Skeletal muscle tissue (tissue), 4 donors: ENCODE measurements around the gene PRMT7. TPM values are rescaled to one million over a fixed set of nuclear protein-coding genes. Genes with fewer than 3 reads are reported as not detected.
A peak's percentile ranks its signal among the peaks of the same experiment; 100 is the strongest.

Experiments
- H3K27ac ChIP-seq: one replicate; pipeline ENCODE4 v1.7.0; 2013; ENCODE audit warnings: mild to moderate bottlenecking, low read depth, low read length, inconsistent platforms
- H3K27me3 ChIP-seq, 3 donors: one replicate each; pipeline ENCODE4 v1.7.0; 2013; ENCODE audit warnings: low read length in 3 of 3; ENCODE audit not compliant: control insufficient read depth in 3 of 3, insufficient read depth in 3 of 3
- H3K36me3 ChIP-seq, 3 donors: one replicate each; pipeline ENCODE4 v1.7.0; 2013; ENCODE audit warnings: low read length in 3 of 3; ENCODE audit not compliant: control insufficient read depth in 3 of 3, insufficient read depth in 3 of 3
- H3K4me1 ChIP-seq, 3 donors: one replicate each; pipeline ENCODE4 v1.7.0; 2013; ENCODE audit warnings: low read length in 3 of 3, mild to moderate bottlenecking in 3 of 3; ENCODE audit not compliant: control insufficient read depth in 3 of 3, insufficient read depth in 3 of 3
- H3K4me3 ChIP-seq, 3 donors: one replicate each; pipeline ENCODE4 v1.7.0; 2013; ENCODE audit warnings: low read length in 3 of 3
- H3K9ac ChIP-seq, 3 donors: one replicate each; pipeline ENCODE4 v1.7.0; 2013; ENCODE audit warnings: low read length in 3 of 3, mild to moderate bottlenecking in 3 of 3, moderate library complexity in 2 of 3, low read depth in 1 of 3
- H3K9me3 ChIP-seq, 3 donors: one replicate each; pipeline ENCODE4 v1.7.0; 2013; ENCODE audit warnings: low read length in 3 of 3; ENCODE audit not compliant: control insufficient read depth in 3 of 3
- total RNA-seq: library from RNA; depleted of rRNA; stranded (reverse); fragments of >200 nt; gene quantifications from one replicate; pipeline ENCODE4 v1.2.3, GENCODE V29; 2014
- donor health status: Osteomylitis.

PRMT7 gene
- total RNA-seq, 1 donor from 2014 or later: 49.1 TPM

- Histone ChIP-seq H3K9ac (peak overlapping the region in 2 of 3 donors; percentile 13 to 68), H3K4me3 (no peak overlapping the region), H3K27ac (peak overlapping the region; percentile 37), H3K9me3 (no peaks in the 10 kb centered on the region), H3K4me1 (peaks cover 18 to 31% (median 27%) of the 10 kb centered on the region in 3 donors), H3K36me3 (peaks cover 41 to 81% (median 70%) of the 10 kb centered on the region in 3 donors), H3K27me3 (no peaks in the 10 kb centered on the region)
Measured at GRCh38 chr16:68299571-68300453, 11.0 kb upstream of the PRMT7 start.

- Histone ChIP-seq H3K4me1 (peaks cover 18 to 31% (median 27%) of the 10 kb centered on the region in 3 donors), H3K4me3 (no peak overlapping the region), H3K36me3 (peaks cover 39 to 80% (median 59%) of the 10 kb centered on the region in 3 donors), H3K9ac (no peak overlapping the region), H3K9me3 (no peaks in the 10 kb centered on the region), H3K27ac (no peak overlapping the region), H3K27me3 (no peaks in the 10 kb centered on the region)
Measured at GRCh38 chr16:68300734-68301459, 9.9 kb upstream of the PRMT7 start.

GRCh38 chr16:68306633-68307032 is 4.2 kb upstream of the PRMT7 start:
- Histone ChIP-seq H3K9ac (no peak overlapping the region), H3K27ac (no peak overlapping the region), H3K27me3 (no peaks in the 10 kb centered on the region), H3K4me1 (peaks cover 18 to 23% (median 20%) of the 10 kb centered on the region in 3 donors), H3K36me3 (peaks cover 23 to 36% (median 32%) of the 10 kb centered on the region in 3 donors), H3K4me3 (no peak overlapping the region), H3K9me3 (no peaks in the 10 kb centered on the region)

- Histone ChIP-seq H3K9me3 (no peaks in the 10 kb centered on the region), H3K36me3 (peaks cover 17 to 24% (median 19%) of the 10 kb centered on the region in 3 donors), H3K27me3 (no peaks in the 10 kb centered on the region), H3K9ac (peak overlapping the region; percentile 80 to 97 (median 95)), H3K4me1 (peaks cover 21 to 39% (median 23%) of the 10 kb centered on the region in 3 donors), H3K4me3 (peak overlapping the region; percentile 91 to 99 (median 99)), H3K27ac (no peak overlapping the region)
Measured at GRCh38 chr16:68309799-68310198, 1.0 kb upstream of the PRMT7 start.

- peaks cover 15 to 29% (median 18%) of the 10 kb centered on the region in 3 donors for H3K36me3 ChIP-seq
- H3K4me1 ChIP-seq: peaks cover 21 to 39% (median 23%) of the 10 kb centered on the region in 3 donors
- H3K27me3 ChIP-seq: no peaks in the 10 kb centered on the region
- H3K27ac ChIP-seq: peak overlapping the region; percentile 78
- H3K9ac ChIP-seq: peak overlapping the region; percentile 80 to 97 (median 95)
- peak overlapping the region; percentile 91 to 99 (median 99) for H3K4me3 ChIP-seq
- H3K9me3 ChIP-seq: no peaks in the 10 kb centered on the region
Measured at GRCh38 chr16:68310437-68310773, 414 bp upstream of the PRMT7 start.

GRCh38 chr16:68313116-68313515 is 2.3 kb downstream of the PRMT7 start:
- H3K9ac ChIP-seq: no peak overlapping the region
- peaks cover 21 to 39% (median 23%) of the 10 kb centered on the region in 3 donors for H3K4me1 ChIP-seq
- no peaks in the 10 kb centered on the region for H3K9me3 ChIP-seq
- no peak overlapping the region for H3K27ac ChIP-seq
- no peak overlapping the region for H3K4me3 ChIP-seq
- H3K27me3 ChIP-seq: no peaks in the 10 kb centered on the region
- H3K36me3 ChIP-seq: peaks cover 22 to 36% (median 23%) of the 10 kb centered on the region in 3 donors

- Histone ChIP-seq H3K9me3 (no peaks in the 10 kb centered on the region), H3K4me1 (no peaks in the 10 kb centered on the region), H3K4me3 (no peak overlapping the region), H3K27ac (no peak overlapping the region), H3K9ac (no peak overlapping the region), H3K27me3 (no peaks in the 10 kb centered on the region), H3K36me3 (peaks cover 26 to 46% (median 44%) of the 10 kb centered on the region in 3 donors)
Measured at GRCh38 chr16:68319185-68319908, 8.5 kb downstream of the PRMT7 start.

GRCh38 chr16:68324336-68324735 is 13.5 kb downstream of the PRMT7 start:
- H3K4me3 ChIP-seq: no peak overlapping the region
- H3K4me1 ChIP-seq: peaks cover 0 to 10% (median 7%) of the 10 kb centered on the region in 3 donors
- H3K27me3 ChIP-seq: no peaks in the 10 kb centered on the region
- no peaks in the 10 kb centered on the region for H3K9me3 ChIP-seq
- no peak overlapping the region for H3K9ac ChIP-seq
- H3K36me3 ChIP-seq: peaks cover 25 to 50% (median 46%) of the 10 kb centered on the region in 3 donors
- H3K27ac ChIP-seq: no peak overlapping the region

GRCh38 chr16:68324780-68325357 is 14.1 kb downstream of the PRMT7 start:
- Histone ChIP-seq H3K9me3 (no peaks in the 10 kb centered on the region), H3K9ac (no peak overlapping the region), H3K27me3 (no peaks in the 10 kb centered on the region), H3K4me1 (peaks cover 0 to 10% (median 7%) of the 10 kb centered on the region in 3 donors), H3K4me3 (no peak overlapping the region), H3K27ac (no peak overlapping the region), H3K36me3 (peaks cover 22 to 49% (median 40%) of the 10 kb centered on the region in 3 donors)
